ENCODE data around the gene RUBCN. TPM values are rescaled to one million over a fixed set of nuclear protein-coding genes. Genes with fewer than 3 reads are reported as not detected.

Gene RUBCN
- total and polyA plus RNA-seq, 2 of the 13 experiments (the other 11 are each of a cell fraction or from before 2014, with no cell fraction given): 5.2 to 8.1 TPM

DNA sequence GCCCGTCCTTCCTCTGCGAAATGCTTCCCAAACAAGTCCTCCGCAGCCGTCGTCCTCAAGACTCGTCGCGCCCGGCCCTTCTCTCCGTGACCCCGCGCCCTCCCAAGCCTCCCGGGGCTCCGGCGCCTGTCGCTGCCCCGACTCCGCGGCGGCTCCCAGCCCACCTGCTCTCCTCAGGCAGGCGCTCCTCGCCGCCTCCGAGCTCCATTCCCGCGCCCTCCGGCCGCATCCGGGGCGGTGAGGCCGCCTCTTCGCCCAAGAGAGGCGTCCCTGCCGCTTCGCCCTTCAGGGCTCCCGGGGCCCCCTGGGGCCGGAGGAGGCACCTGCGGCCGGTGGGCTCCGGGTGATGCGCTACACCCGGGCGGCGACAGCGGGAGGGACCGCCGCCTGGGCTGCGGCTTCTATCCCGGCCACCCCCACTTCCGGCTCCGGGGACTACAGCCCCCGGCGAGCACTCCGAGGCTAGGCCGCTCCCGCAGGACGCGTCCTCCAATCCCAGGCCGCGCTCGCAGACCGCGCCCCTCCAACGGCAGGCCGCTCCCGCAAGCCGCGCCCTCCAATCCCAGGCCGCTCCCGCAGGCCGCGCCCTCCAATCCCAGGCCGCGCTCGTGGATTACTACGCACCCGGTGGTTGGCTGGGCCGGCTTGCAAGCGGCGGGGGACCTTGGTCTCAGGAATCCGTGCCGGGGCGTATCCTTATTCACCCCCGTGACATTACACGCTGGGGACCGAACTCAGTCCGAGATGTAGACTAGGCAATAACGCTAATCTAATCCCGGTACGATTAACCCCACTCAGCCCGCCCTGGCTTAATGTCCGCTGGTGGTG is at the start of gene RUBCN (continued):
- TF ChIP-seq, protein P1, sequence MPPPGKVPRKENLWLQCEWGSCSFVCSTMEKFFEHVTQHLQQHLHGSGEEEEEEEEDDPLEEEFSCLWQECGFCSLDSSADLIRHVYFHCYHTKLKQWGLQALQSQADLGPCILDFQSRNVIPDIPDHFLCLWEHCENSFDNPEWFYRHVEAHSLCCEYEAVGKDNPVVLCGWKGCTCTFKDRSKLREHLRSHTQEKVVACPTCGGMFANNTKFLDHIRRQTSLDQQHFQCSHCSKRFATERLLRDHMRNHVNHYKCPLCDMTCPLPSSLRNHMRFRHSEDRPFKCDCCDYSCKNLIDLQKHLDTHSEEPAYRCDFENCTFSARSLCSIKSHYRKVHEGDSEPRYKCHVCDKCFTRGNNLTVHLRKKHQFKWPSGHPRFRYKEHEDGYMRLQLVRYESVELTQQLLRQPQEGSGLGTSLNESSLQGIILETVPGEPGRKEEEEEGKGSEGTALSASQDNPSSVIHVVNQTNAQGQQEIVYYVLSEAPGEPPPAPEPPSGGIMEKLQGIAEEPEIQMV (CRISPR knock-in tag; IDR thresholded peaks at IDR 0.05; ENCODE audit: low read depth): no peak
- TF ChIP-seq KDM3A (CRISPR knock-in tag; IDR thresholded peaks at IDR 0.05; ENCODE audit: low read depth) (no peak; the same call in 1 of the 2 replicates), HDAC6 (IDR thresholded peaks at IDR 0.05; ENCODE audit: low read depth, low read length) (no peak), ZMYM3 (CRISPR knock-in tag; IDR thresholded peaks at IDR 0.05) (no peak), HES4 (CRISPR knock-in tag; IDR thresholded peaks at IDR 0.05; ENCODE audit: borderline replicate concordance) (no peak), RARG (CRISPR knock-in tag; IDR thresholded peaks at IDR 0.05; ENCODE audit: low read depth) (no peak), NFKB2 (CRISPR knock-in tag; IDR thresholded peaks at IDR 0.05; ENCODE audit: borderline replicate concordance) (peak; percentile 16; the same call in 1 of the 2 replicates), ELF3 (CRISPR knock-in tag; IDR thresholded peaks at IDR 0.05) (peak; percentile 69), CREM (IDR thresholded peaks at IDR 0.05) (peak; percentile 52; the same call in 1 of the 2 replicates), CREM (CRISPR knock-in tag; IDR thresholded peaks at IDR 0.05) (no peak), ESRRA (CRISPR knock-in tag; IDR thresholded peaks at IDR 0.05; ENCODE audit: low read depth) (no peak), ZFP36 (IDR thresholded peaks at IDR 0.05; ENCODE audit: borderline replicate concordance, low read depth, low read length, partially characterized antibody) (no peak), ZNF530 (CRISPR knock-in tag; IDR thresholded peaks at IDR 0.05; ENCODE audit: low read depth) (no peak)
- TF ChIP-seq, protein P2, sequence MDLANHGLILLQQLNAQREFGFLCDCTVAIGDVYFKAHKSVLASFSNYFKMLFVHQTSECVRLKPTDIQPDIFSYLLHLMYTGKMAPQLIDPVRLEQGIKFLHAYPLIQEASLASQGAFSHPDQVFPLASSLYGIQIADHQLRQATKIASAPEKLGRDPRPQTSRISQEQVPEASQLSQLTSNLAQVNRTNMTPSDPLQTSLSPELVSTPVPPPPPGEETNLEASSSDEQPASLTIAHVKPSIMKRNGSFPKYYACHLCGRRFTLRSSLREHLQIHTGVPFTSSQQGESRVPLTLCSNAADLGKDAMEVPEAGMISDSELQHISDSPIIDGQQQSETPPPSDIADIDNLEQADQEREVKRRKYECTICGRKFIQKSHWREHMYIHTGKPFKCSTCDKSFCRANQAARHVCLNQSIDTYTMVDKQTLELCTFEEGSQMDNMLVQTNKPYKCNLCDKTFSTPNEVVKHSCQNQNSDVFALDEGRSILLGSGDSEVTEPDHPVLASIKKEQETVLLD (CRISPR knock-in tag; IDR thresholded peaks at IDR 0.05; ENCODE audit: low read depth): peak; percentile 47; the same call in 1 of the 2 replicates
- TF ChIP-seq, protein P3, sequence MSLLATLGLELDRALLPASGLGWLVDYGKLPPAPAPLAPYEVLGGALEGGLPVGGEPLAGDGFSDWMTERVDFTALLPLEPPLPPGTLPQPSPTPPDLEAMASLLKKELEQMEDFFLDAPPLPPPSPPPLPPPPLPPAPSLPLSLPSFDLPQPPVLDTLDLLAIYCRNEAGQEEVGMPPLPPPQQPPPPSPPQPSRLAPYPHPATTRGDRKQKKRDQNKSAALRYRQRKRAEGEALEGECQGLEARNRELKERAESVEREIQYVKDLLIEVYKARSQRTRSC (CRISPR knock-in tag; IDR thresholded peaks at IDR 0.05; ENCODE audit: low read depth): no peak
- TF ChIP-seq, protein P4, sequence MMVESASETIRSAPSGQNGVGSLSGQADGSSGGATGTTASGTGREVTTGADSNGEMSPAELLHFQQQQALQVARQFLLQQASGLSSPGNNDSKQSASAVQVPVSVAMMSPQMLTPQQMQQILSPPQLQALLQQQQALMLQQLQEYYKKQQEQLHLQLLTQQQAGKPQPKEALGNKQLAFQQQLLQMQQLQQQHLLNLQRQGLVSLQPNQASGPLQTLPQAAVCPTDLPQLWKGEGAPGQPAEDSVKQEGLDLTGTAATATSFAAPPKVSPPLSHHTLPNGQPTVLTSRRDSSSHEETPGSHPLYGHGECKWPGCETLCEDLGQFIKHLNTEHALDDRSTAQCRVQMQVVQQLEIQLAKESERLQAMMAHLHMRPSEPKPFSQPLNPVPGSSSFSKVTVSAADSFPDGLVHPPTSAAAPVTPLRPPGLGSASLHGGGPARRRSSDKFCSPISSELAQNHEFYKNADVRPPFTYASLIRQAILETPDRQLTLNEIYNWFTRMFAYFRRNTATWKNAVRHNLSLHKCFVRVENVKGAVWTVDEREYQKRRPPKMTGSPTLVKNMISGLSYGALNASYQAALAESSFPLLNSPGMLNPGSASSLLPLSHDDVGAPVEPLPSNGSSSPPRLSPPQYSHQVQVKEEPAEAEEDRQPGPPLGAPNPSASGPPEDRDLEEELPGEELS (CRISPR knock-in tag; IDR thresholded peaks at IDR 0.05): peak; percentile 16; the same call in 1 of the 2 replicates
- TF ChIP-seq, protein P5, sequence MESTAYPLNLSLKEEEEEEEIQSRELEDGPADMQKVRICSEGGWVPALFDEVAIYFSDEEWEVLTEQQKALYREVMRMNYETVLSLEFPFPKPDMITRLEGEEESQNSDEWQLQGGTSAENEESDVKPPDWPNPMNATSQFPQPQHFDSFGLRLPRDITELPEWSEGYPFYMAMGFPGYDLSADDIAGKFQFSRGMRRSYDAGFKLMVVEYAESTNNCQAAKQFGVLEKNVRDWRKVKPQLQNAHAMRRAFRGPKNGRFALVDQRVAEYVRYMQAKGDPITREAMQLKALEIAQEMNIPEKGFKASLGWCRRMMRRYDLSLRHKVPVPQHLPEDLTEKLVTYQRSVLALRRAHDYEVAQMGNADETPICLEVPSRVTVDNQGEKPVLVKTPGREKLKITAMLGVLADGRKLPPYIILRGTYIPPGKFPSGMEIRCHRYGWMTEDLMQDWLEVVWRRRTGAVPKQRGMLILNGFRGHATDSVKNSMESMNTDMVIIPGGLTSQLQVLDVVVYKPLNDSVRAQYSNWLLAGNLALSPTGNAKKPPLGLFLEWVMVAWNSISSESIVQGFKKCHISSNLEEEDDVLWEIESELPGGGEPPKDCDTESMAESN (CRISPR knock-in tag; conservative IDR thresholded peaks at IDR 0.05): 0 out of 2 replicates have a peak, but pooled peaks have one; percentile 26
- TF ChIP-seq, protein P6, sequence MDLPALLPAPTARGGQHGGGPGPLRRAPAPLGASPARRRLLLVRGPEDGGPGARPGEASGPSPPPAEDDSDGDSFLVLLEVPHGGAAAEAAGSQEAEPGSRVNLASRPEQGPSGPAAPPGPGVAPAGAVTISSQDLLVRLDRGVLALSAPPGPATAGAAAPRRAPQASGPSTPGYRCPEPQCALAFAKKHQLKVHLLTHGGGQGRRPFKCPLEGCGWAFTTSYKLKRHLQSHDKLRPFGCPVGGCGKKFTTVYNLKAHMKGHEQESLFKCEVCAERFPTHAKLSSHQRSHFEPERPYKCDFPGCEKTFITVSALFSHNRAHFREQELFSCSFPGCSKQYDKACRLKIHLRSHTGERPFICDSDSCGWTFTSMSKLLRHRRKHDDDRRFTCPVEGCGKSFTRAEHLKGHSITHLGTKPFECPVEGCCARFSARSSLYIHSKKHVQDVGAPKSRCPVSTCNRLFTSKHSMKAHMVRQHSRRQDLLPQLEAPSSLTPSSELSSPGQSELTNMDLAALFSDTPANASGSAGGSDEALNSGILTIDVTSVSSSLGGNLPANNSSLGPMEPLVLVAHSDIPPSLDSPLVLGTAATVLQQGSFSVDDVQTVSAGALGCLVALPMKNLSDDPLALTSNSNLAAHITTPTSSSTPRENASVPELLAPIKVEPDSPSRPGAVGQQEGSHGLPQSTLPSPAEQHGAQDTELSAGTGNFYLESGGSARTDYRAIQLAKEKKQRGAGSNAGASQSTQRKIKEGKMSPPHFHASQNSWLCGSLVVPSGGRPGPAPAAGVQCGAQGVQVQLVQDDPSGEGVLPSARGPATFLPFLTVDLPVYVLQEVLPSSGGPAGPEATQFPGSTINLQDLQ (CRISPR knock-in tag; IDR thresholded peaks at IDR 0.05): no peak
